GM12878 (cell line): ENCODE measurements around the gene TMEM50B.
"Not testable (repeated sequence)": the region's sequence is repeated elsewhere in the genome, so short reads cannot be mapped to it uniquely, and the experiment has no call there.

Source experiments
- IKZF1 ChIP-seq: fragments of 450-650 bp; conservative IDR thresholded peaks from 2 replicates; pipeline ENCODE4 v1.6.1; 2017; ENCODE audit warnings: antibody characterized with exemption, mild to moderate bottlenecking
- POLR2A ChIP-seq: IDR thresholded peaks from 2 replicates; pipeline ENCODE4 v1.6.1; 2011; ENCODE audit warnings: low read depth, mild to moderate bottlenecking, low read length
- POLR2AphosphoS5 ChIP-seq: IDR thresholded peaks from 2 replicates; pipeline ENCODE4 v1.6.1; 2011; ENCODE audit warnings: mild to moderate bottlenecking, low read length, inconsistent platforms
- POU2F2 ChIP-seq: IDR thresholded peaks from 3 replicates; pipeline ENCODE4 v1.6.1; 2011; ENCODE audit warnings: low read depth, mild to moderate bottlenecking, low read length, borderline replicate concordance
- SP1 ChIP-seq: IDR thresholded peaks from one replicate; pipeline ENCODE4 v1.6.1; 2011; ENCODE audit warnings: low read depth, low read length
- TF ChIP-seq, protein P1 (sequence below), 3 experiments: IDR thresholded peaks in 2 of 3; conservative IDR thresholded peaks in 1 of 3; 2 replicates each; pipeline ENCODE4 v1.5.1; 2011; ENCODE audit warnings: low read depth in 3 of 3, low read length in 3 of 3, mild to moderate bottlenecking in 3 of 3, control low read depth in 2 of 3, moderate library complexity in 2 of 3, inconsistent platforms in 1 of 3, mixed read lengths in 1 of 3; ENCODE audit not compliant: control insufficient read depth in 2 of 3, insufficient read depth in 1 of 3; ENCODE audit errors: extremely low read depth in 1 of 3
- TF ChIP-seq, protein P2 (sequence below): IDR thresholded peaks from 2 replicates; pipeline ENCODE4 v1.6.1; 2012; ENCODE audit warnings: mild to moderate bottlenecking, low read depth, low read length

DNA sequence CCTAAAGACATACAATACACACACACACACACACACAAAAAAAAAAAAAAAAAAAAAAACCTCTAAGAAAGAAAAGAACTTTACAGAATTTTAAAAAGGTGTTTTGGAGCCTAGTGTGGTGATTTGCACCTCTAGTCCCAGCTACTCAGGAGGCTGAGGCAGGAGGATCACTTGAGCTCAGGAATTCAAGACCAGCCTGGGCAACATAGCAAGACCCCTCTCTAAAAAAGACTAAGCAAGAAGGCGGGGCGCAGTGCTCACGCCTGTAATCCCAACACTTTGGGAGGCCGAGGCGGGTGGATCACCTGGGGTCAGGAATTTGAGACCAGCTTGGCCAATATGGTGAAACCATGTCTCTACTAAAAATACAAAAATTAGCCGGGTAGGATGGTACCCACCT, 33.2 kb downstream of the TMEM50B start:
- not testable (repeated sequence) for TF ChIP-seq POLR2AphosphoS5, SP1, POLR2A, POU2F2, IKZF1
- TF ChIP-seq, protein P1, sequence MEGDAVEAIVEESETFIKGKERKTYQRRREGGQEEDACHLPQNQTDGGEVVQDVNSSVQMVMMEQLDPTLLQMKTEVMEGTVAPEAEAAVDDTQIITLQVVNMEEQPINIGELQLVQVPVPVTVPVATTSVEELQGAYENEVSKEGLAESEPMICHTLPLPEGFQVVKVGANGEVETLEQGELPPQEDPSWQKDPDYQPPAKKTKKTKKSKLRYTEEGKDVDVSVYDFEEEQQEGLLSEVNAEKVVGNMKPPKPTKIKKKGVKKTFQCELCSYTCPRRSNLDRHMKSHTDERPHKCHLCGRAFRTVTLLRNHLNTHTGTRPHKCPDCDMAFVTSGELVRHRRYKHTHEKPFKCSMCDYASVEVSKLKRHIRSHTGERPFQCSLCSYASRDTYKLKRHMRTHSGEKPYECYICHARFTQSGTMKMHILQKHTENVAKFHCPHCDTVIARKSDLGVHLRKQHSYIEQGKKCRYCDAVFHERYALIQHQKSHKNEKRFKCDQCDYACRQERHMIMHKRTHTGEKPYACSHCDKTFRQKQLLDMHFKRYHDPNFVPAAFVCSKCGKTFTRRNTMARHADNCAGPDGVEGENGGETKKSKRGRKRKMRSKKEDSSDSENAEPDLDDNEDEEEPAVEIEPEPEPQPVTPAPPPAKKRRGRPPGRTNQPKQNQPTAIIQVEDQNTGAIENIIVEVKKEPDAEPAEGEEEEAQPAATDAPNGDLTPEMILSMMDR (IDR thresholded peaks at IDR 0.05 in 2 of 3, conservative IDR thresholded peaks at IDR 0.05 in 1 of 3; ENCODE audit: control insufficient read depth in 2 of 3, extremely low read depth in 1 of 3, insufficient read depth in 1 of 3, low read depth in 3 of 3, low read length in 3 of 3): not testable (repeated sequence)
- TF ChIP-seq, protein P2, sequence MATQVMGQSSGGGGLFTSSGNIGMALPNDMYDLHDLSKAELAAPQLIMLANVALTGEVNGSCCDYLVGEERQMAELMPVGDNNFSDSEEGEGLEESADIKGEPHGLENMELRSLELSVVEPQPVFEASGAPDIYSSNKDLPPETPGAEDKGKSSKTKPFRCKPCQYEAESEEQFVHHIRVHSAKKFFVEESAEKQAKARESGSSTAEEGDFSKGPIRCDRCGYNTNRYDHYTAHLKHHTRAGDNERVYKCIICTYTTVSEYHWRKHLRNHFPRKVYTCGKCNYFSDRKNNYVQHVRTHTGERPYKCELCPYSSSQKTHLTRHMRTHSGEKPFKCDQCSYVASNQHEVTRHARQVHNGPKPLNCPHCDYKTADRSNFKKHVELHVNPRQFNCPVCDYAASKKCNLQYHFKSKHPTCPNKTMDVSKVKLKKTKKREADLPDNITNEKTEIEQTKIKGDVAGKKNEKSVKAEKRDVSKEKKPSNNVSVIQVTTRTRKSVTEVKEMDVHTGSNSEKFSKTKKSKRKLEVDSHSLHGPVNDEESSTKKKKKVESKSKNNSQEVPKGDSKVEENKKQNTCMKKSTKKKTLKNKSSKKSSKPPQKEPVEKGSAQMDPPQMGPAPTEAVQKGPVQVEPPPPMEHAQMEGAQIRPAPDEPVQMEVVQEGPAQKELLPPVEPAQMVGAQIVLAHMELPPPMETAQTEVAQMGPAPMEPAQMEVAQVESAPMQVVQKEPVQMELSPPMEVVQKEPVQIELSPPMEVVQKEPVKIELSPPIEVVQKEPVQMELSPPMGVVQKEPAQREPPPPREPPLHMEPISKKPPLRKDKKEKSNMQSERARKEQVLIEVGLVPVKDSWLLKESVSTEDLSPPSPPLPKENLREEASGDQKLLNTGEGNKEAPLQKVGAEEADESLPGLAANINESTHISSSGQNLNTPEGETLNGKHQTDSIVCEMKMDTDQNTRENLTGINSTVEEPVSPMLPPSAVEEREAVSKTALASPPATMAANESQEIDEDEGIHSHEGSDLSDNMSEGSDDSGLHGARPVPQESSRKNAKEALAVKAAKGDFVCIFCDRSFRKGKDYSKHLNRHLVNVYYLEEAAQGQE: not testable (repeated sequence)
